ENCODE measurements around the gene CSTA. TPM values are rescaled to one million over a fixed set of nuclear protein-coding genes. Genes with fewer than 3 reads are reported as not detected.

Gene CSTA
- total RNA-seq, 4 donors from 2014 or later, result 1,851 to 3,432 (median 2,556) TPM

DNA sequence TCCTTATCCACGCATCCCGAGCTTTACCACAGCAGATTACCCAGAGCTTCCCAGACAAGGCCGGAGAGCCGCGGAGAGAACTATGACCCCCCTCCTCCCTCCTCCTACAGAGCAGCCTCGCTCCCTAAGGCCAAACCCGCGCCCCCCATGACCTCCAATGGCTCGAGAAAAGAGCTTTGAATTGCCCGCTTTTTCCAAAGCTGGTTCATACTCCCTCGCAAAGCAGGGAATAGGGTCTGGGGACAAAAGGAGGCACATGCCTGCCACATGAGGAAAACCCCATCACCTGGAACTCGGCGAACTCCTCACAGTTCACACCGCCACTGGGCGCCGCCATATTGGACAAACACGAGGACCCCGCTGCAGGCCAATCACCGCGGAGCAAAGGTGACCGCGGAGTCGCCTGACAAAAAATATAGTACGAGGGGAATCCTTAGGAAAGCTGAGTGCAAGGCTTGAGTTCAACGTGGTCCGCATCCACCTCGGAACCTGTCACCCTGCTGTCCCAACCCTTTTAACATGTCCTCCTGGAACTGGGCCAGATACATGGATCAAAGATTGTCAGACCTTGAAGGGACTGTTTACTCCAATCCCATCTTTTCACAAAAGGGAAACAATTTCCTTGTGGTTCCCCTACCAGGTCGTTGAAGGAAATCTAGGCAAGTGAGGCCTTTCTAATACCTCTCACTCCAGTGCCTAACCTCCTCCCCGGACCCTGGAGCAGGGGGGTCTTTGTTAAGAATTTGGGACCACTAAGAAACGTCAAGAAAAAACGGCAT lies 58.0 kb downstream of the CSTA start, which contains the start of gene MIX23:
Gene MIX23, minus strand, starts transcription at position 344 of the 779 bp plus-strand sequence. Its CDS starts 7 bp downstream, at position 337.
- peak in 1 of 4 donors; percentile 47 for TF ChIP-seq POLR2A (IDR thresholded peaks at IDR 0.05)
- peak in 1 of 6 experiments; percentile 14 for TF ChIP-seq CTCF (IDR thresholded peaks at IDR 0.05)
- peaks cover 0 to 58% (median 13%) of the 10 kb centered on the region in 3 donors for H3K4me1 ChIP-seq
- H3K4me3 ChIP-seq, result peak within 1 kb of the TSS; percentile 64 to 90 (median 79)
- WGBS, 2 donors, result 0% methylated on average over 27 to 28 of the region's 31 CpGs
- H3K36me3 ChIP-seq, result peaks cover 0 to 29% (median 0%) of the 10 kb centered on the region in 3 donors
- peak within 1 kb of the TSS; percentile 92 to 96 (median 95) for H3K27ac ChIP-seq
- DNase-seq, result peak; percentile 30
- no peaks in the 10 kb centered on the region for H3K9me3 ChIP-seq
- H3K27me3 ChIP-seq, result no peaks in the 10 kb centered on the region
- intact Hi-C loops (cut with DNase I), result no loop called here

GRCh38 chr3:122383771-122384697 lies 59.0 kb downstream of the CSTA start, which contains the start of gene FAM162A:
FAM162A (plus strand) TSS chr3:122384182; CDS start chr3:122384266, 84 bp downstream.
- Histone ChIP-seq H3K4me1 (peaks cover 0 to 58% (median 13%) of the 10 kb centered on the region in 3 donors), H3K9me3 (no peaks in the 10 kb centered on the region), H3K27ac (peak within 1 kb of the TSS; percentile 92 to 96 (median 95)), H3K36me3 (peaks cover 0 to 29% (median 0%) of the 10 kb centered on the region in 3 donors), H3K4me3 (peak within 1 kb of the TSS; percentile 64 to 90 (median 79)), H3K27me3 (no peaks in the 10 kb centered on the region)
- intact Hi-C loops (cut with DNase I), result no loop called here
- DNase-seq, result peak; percentile 52
- peak in 3 of 4 donors; percentile 63 to 94 (median 86) for TF ChIP-seq POLR2A (IDR thresholded peaks at IDR 0.05)
- TF ChIP-seq CTCF (IDR thresholded peaks at IDR 0.05), result peak; percentile 39 to 74 (median 50)
- WGBS, 2 donors, result 0 to 1% methylated on average over 8 to 13 of the region's 52 CpGs

DNA sequence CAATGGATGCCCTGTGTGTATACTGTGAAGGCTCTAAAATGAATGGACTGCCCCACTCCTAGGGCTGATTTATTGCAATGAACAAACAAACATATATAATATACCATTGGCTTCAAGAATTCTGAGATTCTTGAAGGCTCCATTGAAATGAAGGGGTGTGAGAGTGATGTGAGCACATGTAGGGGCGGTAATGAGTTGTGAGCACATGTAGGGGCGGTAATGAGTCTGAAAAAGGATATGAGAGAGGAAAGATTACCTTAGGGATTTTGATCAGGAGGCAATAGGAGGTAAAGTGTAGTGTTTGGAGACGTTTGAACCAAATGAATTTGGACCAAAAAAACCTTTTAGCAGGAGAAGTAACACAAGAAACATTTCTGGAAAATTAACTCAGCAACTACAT lies 62.7 kb downstream of the CSTA start:
- intact Hi-C loops (cut with DNase I), result no loop called here
- TF ChIP-seq CTCF (IDR thresholded peaks at IDR 0.05), result no peak
- no peak for DNase-seq
- Histone ChIP-seq H3K36me3 (peaks cover 0 to 20% (median 0%) of the 10 kb centered on the region in 3 donors), H3K4me3 (no peak overlapping the region), H3K9me3 (no peaks in the 10 kb centered on the region), H3K4me1 (peaks cover 0 to 67% (median 8%) of the 10 kb centered on the region in 3 donors), H3K27me3 (no peaks in the 10 kb centered on the region), H3K27ac (no peak overlapping the region)
- WGBS, 2 donors, result 78 to 83% methylated on average over 3 of the region's 3 CpGs

DNA sequence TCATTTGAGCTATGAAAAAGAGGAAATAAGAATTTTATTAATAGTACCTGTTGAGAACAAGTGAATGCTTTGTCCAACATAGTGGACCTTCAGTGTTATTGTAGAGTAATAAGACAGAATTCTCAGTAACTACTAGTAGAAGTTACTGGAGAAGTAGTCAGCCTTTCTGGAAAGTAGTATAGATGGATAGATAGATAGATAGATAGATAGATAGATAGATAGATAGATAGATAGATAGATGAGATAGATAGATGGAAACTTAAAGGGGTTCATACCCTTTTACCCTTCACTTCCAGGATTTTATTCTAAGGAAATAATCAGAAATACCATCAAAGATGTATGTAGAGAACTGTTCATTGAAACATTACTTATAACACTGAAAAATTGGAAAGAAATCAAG lies 64.1 kb downstream of the CSTA start:
- no peak for DNase-seq
- H3K9me3 ChIP-seq, result no peaks in the 10 kb centered on the region
- intact Hi-C loops (cut with DNase I), result no loop called here
- H3K27ac ChIP-seq, result no peak overlapping the region
- peaks cover 0 to 71% (median 12%) of the 10 kb centered on the region in 3 donors for H3K4me1 ChIP-seq
- no peaks in the 10 kb centered on the region for H3K27me3 ChIP-seq
- H3K36me3 ChIP-seq, result peaks cover 0 to 32% (median 0%) of the 10 kb centered on the region in 3 donors
- H3K4me3 ChIP-seq, result no peak overlapping the region
- TF ChIP-seq CTCF (IDR thresholded peaks at IDR 0.05) (no peak), POLR2A (IDR thresholded peaks at IDR 0.05) (no peak)
